Gastroesophageal sphincter (tissue), 4 donors: ENCODE measurements around the gene SLC38A10. TPM values are rescaled to one million over a fixed set of nuclear protein-coding genes. Genes with fewer than 3 reads are reported as not detected.

Experiments used
- ATAC-seq: fragments of 150-250 bp; one replicate; pipeline ENCODE4 v1.9.1; 2016; ENCODE audit warnings: mild to moderate bottlenecking, moderate library complexity
- H3K27ac ChIP-seq, 4 donors: fragments of 200-600 bp; sonication (generic) in 3 of 4; 1 replicate in 3 of 4; 2 replicates in 1 of 4; pipeline ENCODE4 v1.5.1; 2016 to 2019
- H3K27me3 ChIP-seq: fragments of 200-600 bp; sonication (generic); one replicate; pipeline ENCODE4 v1.5.1; 2019
- H3K36me3 ChIP-seq, 2 donors: fragments of 200-600 bp; sonication (generic); one replicate each; pipeline ENCODE4 v1.5.1; 2019; ENCODE audit warnings: control low read depth in 1 of 2
- H3K4me1 ChIP-seq, 3 donors: fragments of 200-600 bp; sonication (generic); 1 replicate in 2 of 3; 2 replicates in 1 of 3; pipeline ENCODE4 v1.5.1; 2016 to 2019; ENCODE audit warnings: control low read depth in 2 of 3
- H3K4me3 ChIP-seq, 2 donors: fragments of 200-600 bp; sonication (generic); one replicate each; pipeline ENCODE4 v1.5.1; 2019; ENCODE audit warnings: mild to moderate bottlenecking in 1 of 2, moderate library complexity in 1 of 2
- H3K9me3 ChIP-seq, 3 donors: fragments of 200-600 bp; sonication (generic); one replicate each; pipeline ENCODE4 v1.5.1; 2017 to 2019; ENCODE audit warnings: control low read depth in 2 of 3
- CTCF ChIP-seq, 4 experiments: fragments of 200-600 bp in 2 of 4; fragments of 450-650 bp in 2 of 4; sonication (generic) in 1 of 4; IDR thresholded peaks; one replicate each; pipeline ENCODE4 v1.5.1; 2017 to 2019; ENCODE audit warnings: antibody characterized with exemption in 4 of 4, mild to moderate bottlenecking in 2 of 4, moderate library complexity in 2 of 4
- EP300 ChIP-seq: sonication (generic); formaldehyde crosslinking; IDR thresholded peaks from one replicate; pipeline ENCODE4 v1.6.1; 2017; ENCODE audit warnings: antibody characterized with exemption, mild to moderate bottlenecking
- POLR2A ChIP-seq, 2 donors: fragments of 450-650 bp; IDR thresholded peaks; one replicate each; pipeline ENCODE4 v1.6.1; 2017; ENCODE audit warnings: antibody characterized with exemption in 2 of 2, mild to moderate bottlenecking in 2 of 2, moderate library complexity in 1 of 2
- POLR2AphosphoS5 ChIP-seq: sonication (generic); formaldehyde crosslinking; IDR thresholded peaks from one replicate; pipeline ENCODE4 v1.6.1; 2017; ENCODE audit warnings: antibody characterized with exemption
- WGBS, 2 donors: methylation state at CpG; one replicate each; pipeline ENCODE4 v1.1.5; 2018; ENCODE audit warnings: low coverage in 1 of 2; 5-methylcytosine and 5-hydroxymethylcytosine counted together
- total RNA-seq, 4 donors: library from RNA; depleted of rRNA; stranded (reverse); fragments of >200 nt; gene quantifications; one replicate each; pipeline ENCODE4 v1.1.0, GENCODE V29; 2016

The SLC38A10 gene
- total RNA-seq, 4 donors from 2014 or later = 70.5 to 99.6 (median 81.8) TPM

- no peaks in the 10 kb centered on the region for H3K9me3 ChIP-seq
- 100% methylated on average over 2 of the region's 13 CpGs; no CpG with 5 or more reads in 1 of the 2 donors for WGBS, 2 donors
- TF ChIP-seq POLR2AphosphoS5 (no peak), EP300 (no peak), POLR2A (IDR thresholded peaks at IDR 0.05) (no peak), CTCF (IDR thresholded peaks at IDR 0.05) (no peak)
- ATAC-seq = no peak
- H3K27ac ChIP-seq = no peak overlapping the region
- peaks cover 5 to 20% (median 14%) of the 10 kb centered on the region in 3 donors for H3K4me1 ChIP-seq
- peaks cover 0 to 34% of the 10 kb centered on the region in 2 donors for H3K36me3 ChIP-seq
- no peak overlapping the region for H3K4me3 ChIP-seq
- H3K27me3 ChIP-seq = no peaks in the 10 kb centered on the region
Measured at GRCh38 chr17:81218459-81218858, 76.6 kb downstream of the SLC38A10 start.

- 87% methylated on average over 7 to 14 of the region's 18 CpGs for WGBS, 2 donors
- H3K4me1 ChIP-seq = peaks cover 5 to 15% (median 12%) of the 10 kb centered on the region in 3 donors
- TF ChIP-seq CTCF (IDR thresholded peaks at IDR 0.05) = no peak
- TF ChIP-seq POLR2AphosphoS5 = no peak
- TF ChIP-seq EP300 = no peak
- no peak for TF ChIP-seq POLR2A (IDR thresholded peaks at IDR 0.05)
- H3K9me3 ChIP-seq = no peaks in the 10 kb centered on the region
- no peak overlapping the region for H3K27ac ChIP-seq
- H3K27me3 ChIP-seq = no peaks in the 10 kb centered on the region
- H3K4me3 ChIP-seq = no peak overlapping the region
- ATAC-seq = no peak
- peaks cover 0 to 34% of the 10 kb centered on the region in 2 donors for H3K36me3 ChIP-seq
Measured at GRCh38 chr17:81217491-81217890, 77.6 kb downstream of the SLC38A10 start.

GRCh38 chr17:81213978-81214377, 81.1 kb downstream of the SLC38A10 start:
- 92 to 95% methylated on average over 6 to 8 of the region's 8 CpGs for WGBS, 2 donors
- no peak overlapping the region for H3K4me3 ChIP-seq
- no peaks in the 10 kb centered on the region for H3K4me1 ChIP-seq
- ATAC-seq = no peak
- H3K36me3 ChIP-seq = peaks cover 0 to 22% of the 10 kb centered on the region in 2 donors
- TF ChIP-seq CTCF (IDR thresholded peaks at IDR 0.05) (no peak), EP300 (no peak), POLR2AphosphoS5 (no peak), POLR2A (IDR thresholded peaks at IDR 0.05) (no peak)
- no peaks in the 10 kb centered on the region for H3K9me3 ChIP-seq
- H3K27ac ChIP-seq = no peak overlapping the region
- H3K27me3 ChIP-seq = no peaks in the 10 kb centered on the region

- H3K9me3 ChIP-seq = no peaks in the 10 kb centered on the region
- peaks cover 0 to 21% of the 10 kb centered on the region in 2 donors for H3K36me3 ChIP-seq
- H3K27me3 ChIP-seq = no peaks in the 10 kb centered on the region
- 84 to 90% methylated on average over 4 to 7 of the region's 9 CpGs for WGBS, 2 donors
- ATAC-seq = no peak
- TF ChIP-seq POLR2AphosphoS5 (no peak), EP300 (no peak), POLR2A (IDR thresholded peaks at IDR 0.05) (no peak)
- no peak overlapping the region for H3K27ac ChIP-seq
- no peaks in the 10 kb centered on the region for H3K4me1 ChIP-seq
- H3K4me3 ChIP-seq = no peak overlapping the region
Measured at GRCh38 chr17:81212365-81212764, 82.7 kb downstream of the SLC38A10 start.

GRCh38 chr17:81210868-81211267, 84.2 kb downstream of the SLC38A10 start:
- ATAC-seq = no peak
- H3K4me3 ChIP-seq = no peak overlapping the region
- peaks cover 0 to 26% of the 10 kb centered on the region in 2 donors for H3K36me3 ChIP-seq
- 43 to 50% methylated on average over 1 to 4 of the region's 14 CpGs for WGBS, 2 donors
- H3K27ac ChIP-seq = no peak overlapping the region
- no peaks in the 10 kb centered on the region for H3K27me3 ChIP-seq
- no peaks in the 10 kb centered on the region for H3K9me3 ChIP-seq
- TF ChIP-seq EP300 (no peak), POLR2A (IDR thresholded peaks at IDR 0.05) (no peak), CTCF (IDR thresholded peaks at IDR 0.05) (no peak), POLR2AphosphoS5 (no peak)
- H3K4me1 ChIP-seq = no peaks in the 10 kb centered on the region
